GM12865 (cell line): ENCODE data around the gene CYP2A13.
"Not testable (repeated sequence)": the region's sequence is repeated elsewhere in the genome, so short reads cannot be mapped to it uniquely, and the experiment has no call there.

ENCODE experiments used
- DNase-seq: peaks from one replicate; pipeline ENCODE4 v3.0.0; 2010; ENCODE audit warnings: low read depth
- H3K4me3 ChIP-seq: 2 replicates; pipeline ENCODE4 v1.5.1; 2011; ENCODE audit warnings: mild to moderate bottlenecking, low read depth, low read length, control low read depth
- CTCF ChIP-seq: IDR thresholded peaks from 2 replicates; pipeline ENCODE4 v1.5.1; 2011; ENCODE audit warnings: low read length, control low read depth, low read depth, inconsistent platforms; ENCODE audit not compliant: insufficient read depth; ENCODE audit errors: missing control alignments

Gene CYP2A13

GRCh38 chr19:41083516-41083915 lies 4.7 kb upstream of the CYP2A13 start:
- TF ChIP-seq CTCF = no peak
- H3K4me3 ChIP-seq = no peak overlapping the region
- no peak for DNase-seq

GRCh38 chr19:41085748-41086415 lies 2.4 kb upstream of the CYP2A13 start:
- H3K4me3 ChIP-seq = no peak overlapping the region
- no peak for TF ChIP-seq CTCF
- no peak for DNase-seq

DNA sequence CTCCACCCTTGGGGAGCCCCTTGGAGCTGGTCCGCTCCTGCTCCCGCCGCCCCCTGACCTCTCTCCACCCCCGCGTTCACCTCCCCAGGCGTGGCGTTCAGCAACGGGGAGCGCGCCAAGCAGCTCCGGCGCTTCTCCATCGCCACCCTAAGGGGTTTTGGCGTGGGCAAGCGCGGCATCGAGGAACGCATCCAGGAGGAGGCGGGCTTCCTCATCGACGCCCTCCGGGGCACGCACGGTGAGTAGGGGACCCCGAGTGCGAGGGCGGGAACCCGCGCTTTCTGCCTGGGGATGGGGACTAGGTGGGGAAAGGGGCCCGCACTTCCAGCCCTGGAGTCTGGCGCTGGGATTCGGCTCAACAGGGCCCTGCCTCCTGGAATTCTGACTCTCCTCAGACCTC lies 1.7 kb downstream of the CYP2A13 start:
- DNase-seq = no peak
- TF ChIP-seq CTCF = no peak
- no peak overlapping the region for H3K4me3 ChIP-seq

GRCh38 chr19:41095703-41096102 lies 7.5 kb downstream of the CYP2A13 start:
- no peak for DNase-seq
- no peak for TF ChIP-seq CTCF

GRCh38 chr19:41096353-41096752 lies 8.1 kb downstream of the CYP2A13 start:
- no peak for TF ChIP-seq CTCF
- DNase-seq = no peak
- H3K4me3 ChIP-seq = no peak overlapping the region

More at GRCh38 chr19:41095703-41096102, 7.5 kb downstream of the CYP2A13 start:
- H3K4me3 ChIP-seq = no peak overlapping the region

DNA sequence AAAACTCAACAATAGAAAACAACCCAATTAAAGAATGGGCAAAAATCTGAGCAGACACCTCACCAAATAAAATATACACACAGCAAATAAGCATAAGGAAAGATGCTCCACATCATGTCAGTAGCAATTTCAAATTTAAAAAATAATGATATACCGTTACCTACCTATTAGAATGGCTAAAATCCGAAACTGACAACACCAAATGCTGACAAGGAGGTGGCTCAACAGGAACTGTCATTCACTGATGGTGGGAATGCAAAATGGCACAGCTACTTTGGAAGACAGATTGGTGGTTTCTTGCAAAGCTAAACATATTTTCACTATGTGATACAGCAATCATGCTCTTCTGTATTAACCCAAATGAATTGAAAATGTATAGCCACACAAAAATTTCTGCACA lies 9.1 kb downstream of the CYP2A13 start:
- no peak for DNase-seq
- no peak for TF ChIP-seq CTCF
- H3K4me3 ChIP-seq = no peak overlapping the region

DNA sequence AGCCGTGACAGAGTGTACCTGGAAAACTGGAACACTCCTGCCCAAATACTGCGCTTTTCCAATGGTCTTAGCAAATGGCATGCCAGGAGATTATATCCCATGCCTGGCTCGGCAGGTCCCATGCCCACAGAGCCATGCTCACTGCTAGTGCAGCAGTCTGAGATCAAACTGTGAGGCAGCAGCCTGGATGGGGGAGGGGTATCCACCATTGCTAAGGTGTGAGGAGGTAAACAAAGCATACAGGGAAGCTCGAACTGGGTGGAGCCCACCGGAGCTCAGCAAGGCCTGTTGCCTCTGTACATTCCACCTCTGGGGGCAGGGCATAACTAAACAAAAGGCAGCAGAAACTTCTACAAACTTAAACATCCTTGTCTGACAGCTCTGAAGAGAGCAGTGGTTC lies 10.5 kb downstream of the CYP2A13 start:
- no peak for TF ChIP-seq CTCF
- H3K4me3 ChIP-seq = no peak overlapping the region
- DNase-seq = no peak

GRCh38 chr19:41102210-41102609 lies 14.0 kb downstream of the CYP2A13 start:
- not testable (repeated sequence) for DNase-seq, H3K4me3 ChIP-seq
